Stimulated activated CD4-positive, alpha-beta T cell treated with anti-CD3 and anti-CD28 coated beads, TNF-alpha, amount 100 ng/mL, for 24 hours (primary cell): ENCODE measurements around the gene RRAGA.
"Not testable (repeated sequence)": the region's sequence is repeated elsewhere in the genome, so short reads cannot be mapped to it uniquely, and the experiment has no call there.

Experiments used
- DNase-seq, 3 experiments: peaks; one replicate each; pipeline ENCODE4 v3.0.0-alpha.2; 2020; ENCODE audit warnings: low read depth in 3 of 3

RRAGA gene

DNA sequence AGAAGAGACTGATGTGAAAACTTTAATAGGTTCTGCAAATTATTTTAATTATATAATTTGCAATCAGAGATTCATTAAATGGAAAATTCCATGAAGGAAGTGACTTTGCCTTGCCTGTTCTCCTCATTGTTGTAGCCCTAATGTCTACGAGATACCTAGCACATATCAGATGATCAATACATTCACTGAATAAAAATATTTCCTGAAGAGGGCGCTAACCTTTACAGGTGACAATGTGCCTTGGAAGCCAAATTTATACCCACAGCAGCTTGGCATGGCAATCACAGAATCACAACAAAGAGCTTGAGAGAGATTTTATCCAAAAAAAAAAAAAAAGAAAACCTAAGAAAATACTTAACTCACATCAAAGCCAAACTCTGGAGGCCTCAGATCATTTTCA is 36.1 kb downstream of the RRAGA start:
- no peak for DNase-seq

DNA sequence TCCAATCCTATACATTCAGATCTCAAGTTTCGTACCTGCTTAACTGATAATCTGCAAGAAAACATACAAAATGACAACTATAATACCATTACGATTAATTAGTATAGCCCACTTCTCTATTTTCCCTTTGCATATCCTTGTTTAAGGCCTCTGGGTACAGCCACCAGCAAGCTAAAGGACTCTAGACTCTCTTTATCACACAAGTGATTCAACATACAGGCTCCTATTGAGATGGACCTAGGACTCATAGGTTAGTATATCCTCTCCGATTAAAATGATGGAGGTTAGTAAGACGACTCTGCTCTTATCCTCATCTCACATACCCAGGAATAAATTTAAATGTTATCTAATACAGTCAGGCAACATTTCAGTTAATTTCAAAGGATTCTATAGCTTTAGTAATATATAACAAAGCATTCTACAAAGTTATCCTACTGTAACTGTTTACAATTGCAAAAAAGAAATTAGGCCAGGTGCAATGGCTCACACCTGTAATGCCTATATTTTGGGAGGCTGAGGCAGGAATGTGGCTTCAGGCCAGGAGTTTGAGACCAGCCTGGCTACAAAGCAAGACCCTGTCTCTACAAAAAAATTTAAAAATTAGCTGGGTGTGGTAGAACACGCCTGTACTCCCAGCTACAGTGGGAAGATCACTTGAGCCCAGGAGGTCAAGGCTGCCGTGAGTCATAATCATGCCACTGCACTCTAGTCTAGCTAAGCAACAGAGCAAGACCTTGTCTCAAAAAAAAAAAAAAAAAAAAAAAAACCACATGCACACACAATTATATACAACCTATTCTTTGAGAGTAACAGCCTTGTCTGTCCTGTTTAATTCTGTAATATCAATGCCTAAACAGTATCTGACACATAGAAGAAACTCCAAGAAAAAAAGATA is 38.1 kb downstream of the RRAGA start:
- DNase-seq = no peak

DNA sequence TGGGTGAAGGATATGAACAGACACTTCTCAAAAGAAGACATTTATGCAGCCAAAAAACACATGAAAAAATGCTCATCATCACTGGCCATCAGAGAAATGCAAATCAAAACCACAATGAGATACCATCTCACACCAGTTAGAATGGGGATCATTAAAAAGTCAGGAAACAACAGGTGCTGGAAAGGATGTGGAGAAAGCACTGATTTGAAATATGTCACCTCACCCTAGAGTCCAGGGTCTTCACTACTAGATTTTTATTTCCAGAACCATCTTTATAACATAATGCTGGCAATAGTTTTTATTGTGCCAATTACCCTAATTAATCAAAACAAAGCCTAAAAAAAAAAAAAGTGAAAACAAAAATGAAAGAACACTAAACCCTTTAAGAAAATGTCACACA is 48.2 kb downstream of the RRAGA start:
- not testable (repeated sequence) for DNase-seq
